K562 (cell line): Measurements from ENCODE around the gene FIGNL1. TPM values are rescaled to one million over a fixed set of nuclear protein-coding genes. Genes with fewer than 3 reads are reported as not detected.

Experiments used
- ATAC-seq: fragments of 200-7000 bp; cut with Tn5 transposase; 3 replicates; pipeline ENCODE4 v1.9.1; 2020; ENCODE audit warnings: moderate library complexity
- BruUV-seq: library from RNA; stranded (reverse); fragments of 400-500 nt; replicated peaks from 2 replicates; lab custom pipeline; 2021; lab: Mats Ljungman, UMichigan
- CTCF ChIA-PET: fragments of 300-600 bp; formaldehyde crosslinking; extraction: SDS; loops from one replicate; lab custom pipeline; 2021; ENCODE audit warnings: low intra/inter-chr PET ratio; lab: Yijun Ruan, JAX
- POLR2A ChIA-PET: fragments of 300-600, 350-650 bp; sonication (Branson Sonifier 250); formaldehyde crosslinking; extraction: SDS; loops from one replicate; lab custom pipeline; 2021; ENCODE audit warnings: antibody characterized with exemption, inconsistent platforms; lab: Yijun Ruan, JAX
- DNase-seq, 4 experiments: peaks; one replicate each; pipeline versions ENCODE4 v3.0.0 to v3.0.0-alpha.2; 2011 to 2018; ENCODE audit warnings: low spot score in 3 of 4, mixed read lengths in 3 of 4; ENCODE audit errors: extremely low read depth in 1 of 4
- FAIRE-seq: peaks from 2 replicates; lab custom pipeline; 2011; peaks lifted over from hg19 to GRCh38; lab: Jason Lieb, UNC
- H2AFZ ChIP-seq: 2 replicates; pipeline ENCODE4 v1.6.0; 2011; ENCODE audit warnings: low read depth, low read length, control low read depth, inconsistent platforms
- H3K27ac ChIP-seq: fragments of 200-600 bp; 3 replicates; pipeline ENCODE4 v1.8.0; 2011; ENCODE audit warnings: low read depth, mild to moderate bottlenecking, control low read depth, inconsistent platforms, low read length, moderate library complexity, mixed read lengths; ENCODE audit errors: extremely low read depth
- H3K27me3 ChIP-seq, 2 experiments: fragments of 300-600 bp in 1 of 2; 2 replicates in 1 of 2; 3 replicates in 1 of 2; pipeline versions ENCODE4 v1.6.0 to v1.8.0; 2011; ENCODE audit warnings: inconsistent platforms in 2 of 2, low read length in 2 of 2, mild to moderate bottlenecking in 1 of 2, mixed read lengths in 1 of 2, moderate library complexity in 1 of 2; ENCODE audit not compliant: control insufficient read depth in 2 of 2, insufficient read depth in 2 of 2
- H3K36me3 ChIP-seq: fragments of 300-600 bp; 3 replicates; pipeline ENCODE4 v1.8.0; 2011; ENCODE audit warnings: mild to moderate bottlenecking, low read length, inconsistent platforms; ENCODE audit not compliant: control insufficient read depth, insufficient read depth
- H3K4me1 ChIP-seq, 2 experiments: fragments of 200-600 bp in 1 of 2; replicated peaks in 1 of 2; 2 replicates in 1 of 2; 3 replicates in 1 of 2; pipeline versions ENCODE4 v1.5.1 to v1.8.0; 2011; ENCODE audit warnings: inconsistent platforms in 2 of 2, low read length in 2 of 2, mild to moderate bottlenecking in 1 of 2, mixed read lengths in 1 of 2, moderate library complexity in 1 of 2; ENCODE audit not compliant: control insufficient read depth in 2 of 2, insufficient read depth in 2 of 2
- H3K4me2 ChIP-seq: 2 replicates; pipeline ENCODE4 v1.6.1; 2011; ENCODE audit warnings: low read length, control low read depth, inconsistent platforms, mixed read lengths; ENCODE audit not compliant: insufficient read depth
- H3K4me3 ChIP-seq: fragments of 200-600 bp; sonication (generic), shearing (Covaris generic); 2 replicates; pipeline ENCODE4 v1.5.1; 2016; ENCODE audit warnings: control low read depth, inconsistent platforms
- H3K79me2 ChIP-seq: fragments of 200-600 bp; 3 replicates; pipeline ENCODE4 v1.8.0; 2011; ENCODE audit warnings: low read length, inconsistent platforms; ENCODE audit not compliant: control insufficient read depth, insufficient read depth
- H3K9ac ChIP-seq, 2 experiments: 2 replicates each; pipeline versions ENCODE4 v1.6.0 to v1.6.1; 2011; ENCODE audit warnings: low read depth in 2 of 2, low read length in 2 of 2, control low read depth in 1 of 2, inconsistent platforms in 1 of 2, mild to moderate bottlenecking in 1 of 2, mixed read lengths in 1 of 2; ENCODE audit not compliant: insufficient read depth in 1 of 2
- H3K9me1 ChIP-seq: one replicate; pipeline ENCODE4 v1.6.0; 2011; ENCODE audit warnings: inconsistent platforms, mild to moderate bottlenecking, low read length, moderate library complexity; ENCODE audit not compliant: control insufficient read depth, insufficient read depth
- H3K9me3 ChIP-seq: replicated peaks from 2 replicates; pipeline ENCODE4 v1.5.1; 2011; ENCODE audit warnings: low read depth, low read length, inconsistent platforms; ENCODE audit not compliant: control insufficient read depth, insufficient read depth
- H4K20me1 ChIP-seq: replicated peaks from 2 replicates; pipeline ENCODE4 v1.6.1; 2011; ENCODE audit warnings: low read length, inconsistent platforms, mixed read lengths; ENCODE audit not compliant: control insufficient read depth, insufficient read depth
- HMG20A ChIP-seq: fragments of 450-650 bp; formaldehyde crosslinking; conservative IDR thresholded peaks from 2 replicates; pipeline ENCODE4 v1.4.0; 2020; ENCODE audit warnings: mild to moderate bottlenecking, mixed read lengths
- KAT7 ChIP-seq: sonication (generic); formaldehyde crosslinking; IDR thresholded peaks from 2 replicates; pipeline ENCODE4 v1.8.0; 2022; ENCODE audit warnings: missing genetic modification reagents, mild to moderate bottlenecking, borderline replicate concordance
- POLR2B ChIP-seq: fragments of 450-650 bp; IDR thresholded peaks from 2 replicates; pipeline ENCODE4 v1.6.1; 2018; ENCODE audit warnings: low read depth; ENCODE audit not compliant: partially characterized antibody
- ZC3H11A ChIP-seq: IDR thresholded peaks from 2 replicates; pipeline ENCODE4 v1.6.1; 2012; ENCODE audit warnings: low read depth, low read length, improper control_type of control experiment
- ZNF3 ChIP-seq: fragments of 250-450 bp; sonication (Bioruptor Pico); IDR thresholded peaks from 2 replicates; pipeline ENCODE4 v1.5.0; 2021; ENCODE audit warnings: mild to moderate bottlenecking, moderate library complexity
- WGBS: fragments of 100-300 bp; shearing (Covaris generic); methylation state at CpG from one replicate; pipeline ENCODE4 v1.1.6; 2016; ENCODE audit warnings: low coverage, mixed read lengths; ENCODE audit not compliant: insufficient coverage; ENCODE audit errors: missing lambda C conversion rate; 5-methylcytosine and 5-hydroxymethylcytosine counted together
- in situ Hi-C: fragments of 300-500 bp; cut with MboI; formaldehyde crosslinking; loops from 4 replicates; pipeline ENCODE4 v1.15.0; 2018; ENCODE audit warnings: inconsistent platforms, mixed read lengths
- intact Hi-C: fragments of 100-400 bp; cut with micrococcal nuclease; formaldehyde crosslinking; loops from 2 replicates; pipeline ENCODE4 v1.14.2; 2022
- polyA plus RNA-seq, 8 experiments: library from polyadenylated mRNA; depleted of rRNA in 4 of 8; stranded (reverse) in 5 of 8; unstranded in 3 of 8; fragments of >200 nt; fragmentation: Nextera tagmentation in 2 of 8; fragmentation: Illumina TruSeq in 1 of 8; extraction: Ambion mirVana in 2 of 8; extraction: Trizol in 1 of 8; gene quantifications; 2 replicates each; pipeline versions ENCODE4 v1.2.1 to v1.2.3, GENCODE V29; 2011 to 2014; ENCODE audit warnings: inconsistent platforms in 1 of 8, missing spikeins in 1 of 8
- total RNA-seq, 7 experiments: library from RNA; depleted of rRNA in 6 of 7; stranded (reverse); fragments of >200 nt in 6 of 7; fragmentation: Illumina TruSeq in 2 of 7; extraction: Trizol in 2 of 7; gene quantifications; 2 replicates each; pipeline versions ENCODE4 v1.2.1 to v1.2.3, GENCODE V29; 2011 to 2021; ENCODE audit warnings: low replicate concordance in 1 of 7
- TF ChIP-seq, protein P1 (sequence below): fragments of 250-450 bp; sonication (Bioruptor Pico); IDR thresholded peaks from 2 replicates; pipeline ENCODE4 v1.8.0; 2022; ENCODE audit warnings: moderate library complexity, mild to moderate bottlenecking, inconsistent platforms
- TF ChIP-seq, protein P2 (sequence below): fragments of 450-650 bp; IDR thresholded peaks from 2 replicates; pipeline ENCODE4 v1.6.1; 2016; ENCODE audit warnings: mild to moderate bottlenecking
- TF ChIP-seq, protein P3 (sequence below): sonication (generic); formaldehyde crosslinking; IDR thresholded peaks from 2 replicates; pipeline ENCODE4 v1.8.0; 2022; ENCODE audit warnings: mild to moderate bottlenecking, missing genetic modification reagents, borderline replicate concordance

FIGNL1 gene
- total and polyA plus RNA-seq, 9 of the 15 experiments (the other 6 are each of a cell fraction or from before 2014, with no cell fraction given) = 15.5 to 48.3 (median 27.6) TPM

DNA sequence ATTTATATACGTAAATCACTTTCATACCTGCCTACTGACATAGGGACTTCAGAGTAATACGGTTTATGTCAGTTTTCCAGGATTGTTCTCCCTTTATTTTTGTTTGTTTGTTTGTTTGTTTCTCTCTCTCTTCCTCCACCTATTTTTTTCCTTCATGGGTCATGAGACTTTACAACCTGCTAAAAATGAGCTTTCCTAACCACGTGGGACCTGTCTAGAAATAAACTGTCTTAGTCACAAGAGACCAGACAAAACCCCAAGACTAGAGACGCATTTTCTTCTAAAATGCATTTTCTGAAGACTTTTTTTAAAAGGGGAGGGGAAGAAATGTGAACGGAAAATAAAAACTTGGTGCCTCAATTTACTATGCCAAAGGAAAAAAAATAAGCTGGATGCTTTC lies 41.1 kb upstream of the FIGNL1 start:
- ChIA-PET POLR2A (interaction anchor here (0.7 to 1.3 kb wide), 2 partner anchors 17 to 30 kb away, joined by 3 read pairs; no protein-coding TSS in a partner anchor), CTCF (no interaction called here)
- DNase-seq = no peak
- H3K4me2 ChIP-seq = no peak overlapping the region
- ATAC-seq = no peak
- no peak overlapping the region for H3K27ac ChIP-seq
- peaks cover 0 to 7% of the 10 kb centered on the region in 2 experiments; a peak in 1 of 5 replicates for H3K27me3 ChIP-seq
- TF ChIP-seq ZNF3 (CRISPR knock-in tag) = no peak
- TF ChIP-seq ZC3H11A = no peak
- TF ChIP-seq, protein P1, sequence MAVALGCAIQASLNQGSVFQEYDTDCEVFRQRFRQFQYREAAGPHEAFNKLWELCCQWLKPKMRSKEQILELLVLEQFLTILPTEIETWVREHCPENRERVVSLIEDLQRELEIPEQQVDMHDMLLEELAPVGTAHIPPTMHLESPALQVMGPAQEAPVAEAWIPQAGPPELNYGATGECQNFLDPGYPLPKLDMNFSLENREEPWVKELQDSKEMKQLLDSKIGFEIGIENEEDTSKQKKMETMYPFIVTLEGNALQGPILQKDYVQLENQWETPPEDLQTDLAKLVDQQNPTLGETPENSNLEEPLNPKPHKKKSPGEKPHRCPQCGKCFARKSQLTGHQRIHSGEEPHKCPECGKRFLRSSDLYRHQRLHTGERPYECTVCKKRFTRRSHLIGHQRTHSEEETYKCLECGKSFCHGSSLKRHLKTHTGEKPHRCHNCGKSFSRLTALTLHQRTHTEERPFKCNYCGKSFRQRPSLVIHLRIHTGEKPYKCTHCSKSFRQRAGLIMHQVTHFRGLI (CRISPR knock-in tag) = no peak
- no TSS peak for BruUV-seq
- intact Hi-C loops (no loop called here), in situ Hi-C loops (no loop called here)
- no peaks in the 10 kb centered on the region for H4K20me1 ChIP-seq
- 39% methylated on average over 5 of the region's 5 CpGs for WGBS
- H3K79me2 ChIP-seq = no peaks in the 10 kb centered on the region
- no peak overlapping the region for H2AFZ ChIP-seq
- no peak for FAIRE-seq
- no peak overlapping the region for H3K9ac ChIP-seq
- no peaks in the 10 kb centered on the region for H3K9me3 ChIP-seq
- peaks cover 5 to 6% of the 10 kb centered on the region in 2 experiments; a peak in 4 of 5 replicates for H3K4me1 ChIP-seq
- no peaks in the 10 kb centered on the region for H3K9me1 ChIP-seq
- H3K4me3 ChIP-seq = no peak overlapping the region
- H3K36me3 ChIP-seq = no peaks in the 10 kb centered on the region

DNA sequence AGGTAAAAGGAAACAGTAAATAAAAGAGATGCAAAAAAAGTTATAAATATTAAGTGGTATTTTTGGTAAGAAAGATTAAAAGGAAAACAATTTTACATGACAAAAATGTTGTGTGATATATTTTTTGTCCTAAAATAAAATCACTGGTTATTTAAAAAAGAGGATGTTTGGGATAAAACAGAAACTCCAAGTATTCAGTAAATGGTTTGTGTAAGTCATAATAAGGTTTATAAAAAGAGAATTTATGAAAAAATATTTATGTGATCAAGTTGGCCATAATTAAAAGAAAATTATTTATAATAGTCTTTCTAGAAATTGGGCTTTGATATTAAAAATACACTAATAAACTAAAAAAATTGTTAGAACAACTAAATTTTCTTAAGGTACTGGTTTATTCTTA lies 38.2 kb upstream of the FIGNL1 start:
- no peak overlapping the region for H3K4me2 ChIP-seq
- H3K4me3 ChIP-seq = no peak overlapping the region
- TF ChIP-seq KAT7 (CRISPR knock-in tag) (no peak), POLR2B (no peak), HMG20A (CRISPR knock-in tag) (no peak)
- TF ChIP-seq, protein P2, sequence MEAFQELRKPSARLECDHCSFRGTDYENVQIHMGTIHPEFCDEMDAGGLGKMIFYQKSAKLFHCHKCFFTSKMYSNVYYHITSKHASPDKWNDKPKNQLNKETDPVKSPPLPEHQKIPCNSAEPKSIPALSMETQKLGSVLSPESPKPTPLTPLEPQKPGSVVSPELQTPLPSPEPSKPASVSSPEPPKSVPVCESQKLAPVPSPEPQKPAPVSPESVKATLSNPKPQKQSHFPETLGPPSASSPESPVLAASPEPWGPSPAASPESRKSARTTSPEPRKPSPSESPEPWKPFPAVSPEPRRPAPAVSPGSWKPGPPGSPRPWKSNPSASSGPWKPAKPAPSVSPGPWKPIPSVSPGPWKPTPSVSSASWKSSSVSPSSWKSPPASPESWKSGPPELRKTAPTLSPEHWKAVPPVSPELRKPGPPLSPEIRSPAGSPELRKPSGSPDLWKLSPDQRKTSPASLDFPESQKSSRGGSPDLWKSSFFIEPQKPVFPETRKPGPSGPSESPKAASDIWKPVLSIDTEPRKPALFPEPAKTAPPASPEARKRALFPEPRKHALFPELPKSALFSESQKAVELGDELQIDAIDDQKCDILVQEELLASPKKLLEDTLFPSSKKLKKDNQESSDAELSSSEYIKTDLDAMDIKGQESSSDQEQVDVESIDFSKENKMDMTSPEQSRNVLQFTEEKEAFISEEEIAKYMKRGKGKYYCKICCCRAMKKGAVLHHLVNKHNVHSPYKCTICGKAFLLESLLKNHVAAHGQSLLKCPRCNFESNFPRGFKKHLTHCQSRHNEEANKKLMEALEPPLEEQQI = no peak
- TF ChIP-seq, protein P3, sequence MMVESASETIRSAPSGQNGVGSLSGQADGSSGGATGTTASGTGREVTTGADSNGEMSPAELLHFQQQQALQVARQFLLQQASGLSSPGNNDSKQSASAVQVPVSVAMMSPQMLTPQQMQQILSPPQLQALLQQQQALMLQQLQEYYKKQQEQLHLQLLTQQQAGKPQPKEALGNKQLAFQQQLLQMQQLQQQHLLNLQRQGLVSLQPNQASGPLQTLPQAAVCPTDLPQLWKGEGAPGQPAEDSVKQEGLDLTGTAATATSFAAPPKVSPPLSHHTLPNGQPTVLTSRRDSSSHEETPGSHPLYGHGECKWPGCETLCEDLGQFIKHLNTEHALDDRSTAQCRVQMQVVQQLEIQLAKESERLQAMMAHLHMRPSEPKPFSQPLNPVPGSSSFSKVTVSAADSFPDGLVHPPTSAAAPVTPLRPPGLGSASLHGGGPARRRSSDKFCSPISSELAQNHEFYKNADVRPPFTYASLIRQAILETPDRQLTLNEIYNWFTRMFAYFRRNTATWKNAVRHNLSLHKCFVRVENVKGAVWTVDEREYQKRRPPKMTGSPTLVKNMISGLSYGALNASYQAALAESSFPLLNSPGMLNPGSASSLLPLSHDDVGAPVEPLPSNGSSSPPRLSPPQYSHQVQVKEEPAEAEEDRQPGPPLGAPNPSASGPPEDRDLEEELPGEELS = no peak
- no peaks in the 10 kb centered on the region for H3K79me2 ChIP-seq
- ChIA-PET CTCF (no interaction called here), POLR2A (no interaction called here)
- DNase-seq (no peak), ATAC-seq (no peak), FAIRE-seq (no peak)
- no peak overlapping the region for H3K9ac ChIP-seq
- H3K9me3 ChIP-seq = no peaks in the 10 kb centered on the region
- peaks cover 5 to 6% of the 10 kb centered on the region in 2 experiments; a peak in 4 of 5 replicates for H3K4me1 ChIP-seq
- in situ Hi-C loops = no loop called here
- H3K9me1 ChIP-seq = no peaks in the 10 kb centered on the region
- H2AFZ ChIP-seq = no peak overlapping the region
- H4K20me1 ChIP-seq = no peaks in the 10 kb centered on the region
- no peak overlapping the region for H3K27ac ChIP-seq
- BruUV-seq = no TSS peak
- intact Hi-C loops = no loop called here
- H3K27me3 ChIP-seq = peaks cover 0 to 7% of the 10 kb centered on the region in 2 experiments; a peak in 1 of 5 replicates
- H3K36me3 ChIP-seq = no peaks in the 10 kb centered on the region
